Measurements from ENCODE around the gene ELOVL7.

DNA sequence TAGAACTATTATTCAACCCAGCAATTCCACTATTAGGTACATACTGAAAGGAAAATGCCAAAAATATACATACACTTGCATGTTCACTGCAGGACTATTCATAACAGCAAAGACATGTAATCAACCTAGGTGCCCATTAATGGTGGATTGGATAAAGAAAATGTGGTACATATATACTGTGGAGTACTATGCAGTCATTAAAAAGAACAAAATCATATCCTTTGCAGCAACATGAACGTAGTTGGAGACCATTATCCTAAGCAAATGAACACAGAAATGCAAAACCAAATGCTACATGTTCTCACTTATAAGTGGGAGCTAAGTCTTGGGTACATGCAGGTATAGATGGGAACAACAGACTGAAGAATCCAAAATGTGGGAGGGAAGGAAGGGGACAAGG lies 67.7 kb downstream of the ELOVL7 start:
- TF ChIP-seq, protein P1, sequence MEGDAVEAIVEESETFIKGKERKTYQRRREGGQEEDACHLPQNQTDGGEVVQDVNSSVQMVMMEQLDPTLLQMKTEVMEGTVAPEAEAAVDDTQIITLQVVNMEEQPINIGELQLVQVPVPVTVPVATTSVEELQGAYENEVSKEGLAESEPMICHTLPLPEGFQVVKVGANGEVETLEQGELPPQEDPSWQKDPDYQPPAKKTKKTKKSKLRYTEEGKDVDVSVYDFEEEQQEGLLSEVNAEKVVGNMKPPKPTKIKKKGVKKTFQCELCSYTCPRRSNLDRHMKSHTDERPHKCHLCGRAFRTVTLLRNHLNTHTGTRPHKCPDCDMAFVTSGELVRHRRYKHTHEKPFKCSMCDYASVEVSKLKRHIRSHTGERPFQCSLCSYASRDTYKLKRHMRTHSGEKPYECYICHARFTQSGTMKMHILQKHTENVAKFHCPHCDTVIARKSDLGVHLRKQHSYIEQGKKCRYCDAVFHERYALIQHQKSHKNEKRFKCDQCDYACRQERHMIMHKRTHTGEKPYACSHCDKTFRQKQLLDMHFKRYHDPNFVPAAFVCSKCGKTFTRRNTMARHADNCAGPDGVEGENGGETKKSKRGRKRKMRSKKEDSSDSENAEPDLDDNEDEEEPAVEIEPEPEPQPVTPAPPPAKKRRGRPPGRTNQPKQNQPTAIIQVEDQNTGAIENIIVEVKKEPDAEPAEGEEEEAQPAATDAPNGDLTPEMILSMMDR (conservative IDR thresholded peaks at IDR 0.05 in 1 of 2, IDR thresholded peaks at IDR 0.05 in 1 of 2; ENCODE audit: low read depth in 1 of 2, low read length in 2 of 2), result no peak
- no peak for TF ChIP-seq EZH2 (IDR thresholded peaks at IDR 0.05; ENCODE audit: low read length, missing control alignments)

Measured in fibroblast of lung (primary cell).